WI38 (cell line): Measurements from ENCODE around the gene CDH23.

Experiments used
- H3K4me3 ChIP-seq: 2 replicates; pipeline ENCODE4 v1.5.1; 2011; ENCODE audit warnings: low read depth, mild to moderate bottlenecking, control low read depth, low read length
- CTCF ChIP-seq: IDR thresholded peaks from 2 replicates; pipeline ENCODE4 v1.5.1; 2012; ENCODE audit warnings: low read depth, mild to moderate bottlenecking, control low read depth, low read length

Gene CDH23

GRCh38 chr10:71782221-71782916 lies 385.6 kb downstream of the CDH23 start:
- H3K4me3 ChIP-seq: no peak overlapping the region
- TF ChIP-seq CTCF: no peak

GRCh38 chr10:71782917-71783490 lies 386.3 kb downstream of the CDH23 start:
- no peak overlapping the region for H3K4me3 ChIP-seq
- TF ChIP-seq CTCF: no peak

GRCh38 chr10:71783917-71784678 lies 387.4 kb downstream of the CDH23 start:
- TF ChIP-seq CTCF: no peak

GRCh38 chr10:71784679-71785272 lies 388.1 kb downstream of the CDH23 start:
- H3K4me3 ChIP-seq: no peak overlapping the region
- no peak for TF ChIP-seq CTCF

More at GRCh38 chr10:71783917-71784678, 387.4 kb downstream of the CDH23 start:
- no peak overlapping the region for H3K4me3 ChIP-seq

GRCh38 chr10:71788954-71789353 lies 392.2 kb downstream of the CDH23 start:
- H3K4me3 ChIP-seq: no peak overlapping the region
- TF ChIP-seq CTCF: no peak

GRCh38 chr10:71789871-71790270 lies 393.2 kb downstream of the CDH23 start:
- no peak overlapping the region for H3K4me3 ChIP-seq
- no peak for TF ChIP-seq CTCF
